CD4-positive, CD25-positive, alpha-beta regulatory T cell (primary cell): ENCODE results near the gene COTL1. TPM values are rescaled to one million over a fixed set of nuclear protein-coding genes. Genes with fewer than 3 reads are reported as not detected.

Source experiments
- ATAC-seq, 2 donors: fragments of 150-1000 bp; cut with Tn5 transposase; one replicate each; pipeline ENCODE4 v1.10.0; 2021; ENCODE audit warnings: low read depth in 2 of 2, moderate number of reproducible peaks in 2 of 2, moderate library complexity in 1 of 2
- DNase-seq, 3 donors: peaks; one replicate each; pipeline versions ENCODE4 v3.0.0 to v3.0.0-alpha.2; 2012 to 2022; ENCODE audit warnings: mixed read lengths in 1 of 3
- H3K27ac ChIP-seq: one replicate; pipeline ENCODE4 v1.7.0; 2013; ENCODE audit warnings: mild to moderate bottlenecking, low read length; ENCODE audit not compliant: insufficient read depth, poor library complexity, severe bottlenecking
- H3K27me3 ChIP-seq: one replicate; pipeline ENCODE4 v1.7.0; 2013; ENCODE audit warnings: low read length; ENCODE audit not compliant: control insufficient read depth, insufficient read depth
- H3K36me3 ChIP-seq: one replicate; pipeline ENCODE4 v1.7.0; 2013; ENCODE audit warnings: mild to moderate bottlenecking, low read length, moderate library complexity; ENCODE audit not compliant: control insufficient read depth, insufficient read depth
- H3K4me1 ChIP-seq: 2 replicates; pipeline ENCODE4 v1.7.0; 2013; ENCODE audit warnings: mild to moderate bottlenecking, low read length; ENCODE audit not compliant: insufficient read depth, control insufficient read depth, poor library complexity, severe bottlenecking
- H3K4me3 ChIP-seq: one replicate; pipeline ENCODE4 v1.7.0; 2013; ENCODE audit warnings: low read depth, mild to moderate bottlenecking, low read length, moderate library complexity
- H3K9me3 ChIP-seq, 2 experiments: 1 replicate in 1 of 2; 2 replicates in 1 of 2; pipeline ENCODE4 v1.7.0; 2013; ENCODE audit warnings: low read length in 2 of 2, mild to moderate bottlenecking in 1 of 2, moderate library complexity in 1 of 2; ENCODE audit not compliant: control insufficient read depth in 2 of 2
- H3K27ac Mint-ChIP-seq, 3 donors: one replicate each; pipeline ENCODE4 v1.8.0; 2020 to 2022; ENCODE audit warnings: mild to moderate bottlenecking in 3 of 3, mixed read lengths in 3 of 3, moderate library complexity in 2 of 3
- H3K27me3 Mint-ChIP-seq: one replicate; pipeline ENCODE4 v1.8.0; 2022; ENCODE audit warnings: mild to moderate bottlenecking, mixed read lengths
- H3K36me3 Mint-ChIP-seq: one replicate; pipeline ENCODE4 v1.8.0; 2020; ENCODE audit warnings: mixed read lengths
- H3K4me1 Mint-ChIP-seq, 4 donors: one replicate each; pipeline ENCODE4 v1.8.0; 2020 to 2022; ENCODE audit warnings: mixed read lengths in 4 of 4, mild to moderate bottlenecking in 1 of 4
- H3K4me3 Mint-ChIP-seq, 4 donors: one replicate each; pipeline ENCODE4 v1.8.0; 2020 to 2022; ENCODE audit warnings: mild to moderate bottlenecking in 4 of 4, mixed read lengths in 4 of 4, moderate library complexity in 3 of 4
- H3K9me3 Mint-ChIP-seq, 7 donors: one replicate each; pipeline ENCODE4 v1.8.0; 2020 to 2022; ENCODE audit warnings: mixed read lengths in 7 of 7, mild to moderate bottlenecking in 3 of 7, moderate library complexity in 2 of 7
- polyA plus RNA-seq, 4 donors: library from polyadenylated mRNA; unstranded; fragments of 300-500 nt; fragmentation: Illumina TruSeq; gene quantifications; one replicate each; pipeline ENCODE4 v1.2.3, GENCODE V29; 2021
- total RNA-seq: library from RNA; stranded (reverse); gene quantifications from one replicate; pipeline ENCODE4 v1.2.3, GENCODE V29; 2022

The COTL1 gene
- total and polyA plus RNA-seq, 5 donors from 2014 or later: 353 to 761 (median 475) TPM

- Histone ChIP-seq H3K27ac (peak overlapping the region; percentile 21), H3K27me3 (no peaks in the 10 kb centered on the region), H3K9me3 (no peaks in the 10 kb centered on the region), H3K36me3 (no peaks in the 10 kb centered on the region), H3K4me1 (peaks cover 42% of the 10 kb centered on the region), H3K4me3 (no peak overlapping the region)
- peak overlapping the region in 1 of 4 donors; percentile 51 for H3K4me3 Mint-ChIP-seq
- DNase-seq (no peak), ATAC-seq (no peak)
- peaks cover 19 to 62% (median 39%) of the 10 kb centered on the region in 4 donors for H3K4me1 Mint-ChIP-seq
- H3K36me3 Mint-ChIP-seq: peaks cover 18% of the 10 kb centered on the region
- H3K9me3 Mint-ChIP-seq: no peaks in the 10 kb centered on the region
- peak overlapping the region; percentile 27 to 69 (median 47) for H3K27ac Mint-ChIP-seq
- H3K27me3 Mint-ChIP-seq: no peaks in the 10 kb centered on the region
These were observed 70.3 kb downstream of the COTL1 start for GRCh38 chr16:84547546-84548061.

DNA sequence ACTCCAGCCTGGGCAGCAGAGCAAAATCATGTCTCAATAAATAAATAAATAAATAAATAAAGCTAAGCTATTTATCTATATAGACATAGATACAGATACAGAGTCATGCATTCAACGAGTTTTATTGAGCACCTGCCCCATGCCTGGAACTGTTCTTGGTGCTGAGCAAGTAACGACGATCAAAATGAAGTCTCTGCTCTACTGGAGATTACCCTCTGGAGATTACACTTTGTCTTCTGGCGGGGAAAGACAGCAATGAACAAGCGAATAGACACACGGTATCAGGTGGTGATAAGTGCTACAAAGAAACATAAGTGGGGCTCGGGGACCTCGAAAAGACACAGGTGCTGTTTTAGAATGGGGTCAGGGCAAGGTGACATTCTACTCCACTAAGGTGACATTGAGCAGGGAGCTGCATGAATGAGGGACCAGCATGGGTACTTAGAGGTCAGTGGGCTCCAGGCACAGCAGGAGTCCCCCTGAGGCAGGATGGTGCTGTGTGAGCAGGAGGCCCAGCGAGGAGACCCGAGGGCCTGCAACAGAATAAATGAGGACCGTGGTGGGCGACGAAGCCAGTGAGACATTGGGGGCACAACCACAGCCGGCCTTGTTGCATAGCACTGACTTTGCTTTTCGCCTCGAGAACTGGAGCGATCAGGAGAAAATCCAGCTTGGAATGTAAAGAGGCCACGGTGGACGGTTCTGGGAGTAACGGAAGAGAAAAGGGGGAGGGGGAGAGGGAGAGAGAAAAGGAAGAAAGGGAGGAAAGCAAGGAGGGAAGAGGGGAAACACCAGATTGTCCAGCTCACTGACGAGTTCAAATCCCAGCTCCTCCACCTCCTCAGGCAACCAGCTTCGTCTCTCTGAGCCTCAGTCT is 71.0 kb downstream of the COTL1 start:
- peaks cover 15% of the 10 kb centered on the region for H3K36me3 Mint-ChIP-seq
- peaks cover 38% of the 10 kb centered on the region for H3K4me1 ChIP-seq
- H3K4me1 Mint-ChIP-seq: peaks cover 15 to 56% (median 34%) of the 10 kb centered on the region in 4 donors

DNA sequence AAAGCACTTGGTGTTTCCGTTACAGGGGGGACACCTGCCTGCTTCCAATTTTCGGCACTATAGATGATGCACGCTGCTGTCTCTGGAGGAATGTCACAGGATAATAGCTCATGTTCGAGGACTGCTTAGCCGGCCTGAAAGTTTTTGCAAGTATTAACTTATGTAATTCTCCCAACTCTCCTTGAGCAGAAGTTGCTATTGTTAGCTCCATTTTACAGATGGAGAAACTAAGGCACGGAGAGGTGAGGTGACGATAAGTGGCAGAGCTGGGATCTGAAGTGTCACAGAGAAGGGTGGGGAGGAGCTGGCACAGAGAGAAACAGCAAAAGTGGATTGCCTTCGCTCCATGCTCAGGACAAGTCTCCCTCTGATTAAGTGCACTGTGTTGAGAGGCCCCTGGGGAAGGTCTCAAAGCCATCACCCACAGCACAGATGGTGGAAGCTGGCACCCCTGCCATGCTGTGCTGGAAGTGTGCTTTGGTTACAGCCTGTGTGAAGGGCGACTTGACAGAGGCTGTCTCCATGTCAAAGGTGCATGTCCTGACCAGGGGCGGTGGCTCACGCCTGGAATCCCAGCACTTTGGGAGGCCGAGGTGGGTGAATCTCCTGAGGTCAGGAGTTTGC is 72.7 kb downstream of the COTL1 start:
- ATAC-seq (no peak), DNase-seq (no peak)
- H3K9me3 Mint-ChIP-seq: no peaks in the 10 kb centered on the region
- Histone ChIP-seq H3K9me3 (no peaks in the 10 kb centered on the region), H3K27ac (no peak overlapping the region), H3K4me1 (peaks cover 29% of the 10 kb centered on the region), H3K27me3 (no peaks in the 10 kb centered on the region), H3K36me3 (no peaks in the 10 kb centered on the region), H3K4me3 (no peak overlapping the region)
- peaks cover 8 to 46% (median 27%) of the 10 kb centered on the region in 4 donors for H3K4me1 Mint-ChIP-seq
- no peak overlapping the region for H3K27ac Mint-ChIP-seq
- H3K27me3 Mint-ChIP-seq: no peaks in the 10 kb centered on the region
- peak overlapping the region in 1 of 4 donors; percentile 78 for H3K4me3 Mint-ChIP-seq
- peaks cover 12% of the 10 kb centered on the region for H3K36me3 Mint-ChIP-seq

More for the DNA sequence above, 71.0 kb downstream of the COTL1 start:
- Mint-ChIP-seq H3K9me3 (no peaks in the 10 kb centered on the region), H3K27ac (peak overlapping the region; percentile 27 to 69 (median 47)), H3K27me3 (no peaks in the 10 kb centered on the region), H3K4me3 (peak overlapping the region; percentile 43 to 66 (median 46))
- Histone ChIP-seq H3K9me3 (no peaks in the 10 kb centered on the region), H3K27me3 (no peaks in the 10 kb centered on the region), H3K27ac (peak overlapping the region; percentile 21), H3K36me3 (no peaks in the 10 kb centered on the region), H3K4me3 (no peak overlapping the region)
- DNase-seq (no peak), ATAC-seq (no peak)

- no peak overlapping the region for H3K27ac ChIP-seq
- peak overlapping the region in 3 of 4 donors; percentile 26 to 70 (median 66) for H3K4me3 Mint-ChIP-seq
These were observed 73.7 kb downstream of the COTL1 start for GRCh38 chr16:84544031-84544773.

GRCh38 chr16:84543253-84543652 is 74.6 kb downstream of the COTL1 start:
- H3K27me3 Mint-ChIP-seq: no peaks in the 10 kb centered on the region
- Histone ChIP-seq H3K4me3 (no peak overlapping the region), H3K36me3 (no peaks in the 10 kb centered on the region), H3K4me1 (peaks cover 11% of the 10 kb centered on the region), H3K27ac (no peak overlapping the region), H3K9me3 (no peaks in the 10 kb centered on the region), H3K27me3 (no peaks in the 10 kb centered on the region)
- no peak overlapping the region for H3K4me3 Mint-ChIP-seq
- peaks cover 12% of the 10 kb centered on the region for H3K36me3 Mint-ChIP-seq
- ATAC-seq (no peak), DNase-seq (no peak)
- H3K27ac Mint-ChIP-seq: peak overlapping the region in 1 of 3 donors; percentile 20
- H3K4me1 Mint-ChIP-seq: peaks cover 3 to 31% (median 19%) of the 10 kb centered on the region in 4 donors
- H3K9me3 Mint-ChIP-seq: no peaks in the 10 kb centered on the region

More at GRCh38 chr16:84544031-84544773, 73.7 kb downstream of the COTL1 start:
- ATAC-seq: no peak
- Histone ChIP-seq H3K4me1 (peaks cover 19% of the 10 kb centered on the region), H3K36me3 (no peaks in the 10 kb centered on the region), H3K4me3 (no peak overlapping the region), H3K27me3 (no peaks in the 10 kb centered on the region), H3K9me3 (no peaks in the 10 kb centered on the region)
- peaks cover 3 to 36% (median 22%) of the 10 kb centered on the region in 4 donors for H3K4me1 Mint-ChIP-seq
- H3K36me3 Mint-ChIP-seq: peaks cover 12% of the 10 kb centered on the region
- no peaks in the 10 kb centered on the region for H3K27me3 Mint-ChIP-seq
- no peak for DNase-seq
- no peaks in the 10 kb centered on the region for H3K9me3 Mint-ChIP-seq
- peak overlapping the region in 2 of 3 donors; percentile 39 to 82 for H3K27ac Mint-ChIP-seq

- Histone ChIP-seq H3K27ac (no peak overlapping the region), H3K36me3 (no peaks in the 10 kb centered on the region), H3K4me3 (no peak overlapping the region), H3K9me3 (no peaks in the 10 kb centered on the region), H3K27me3 (no peaks in the 10 kb centered on the region), H3K4me1 (peaks cover 5% of the 10 kb centered on the region)
- Mint-ChIP-seq H3K36me3 (peaks cover 12% of the 10 kb centered on the region), H3K4me3 (no peak overlapping the region), H3K27ac (peak overlapping the region in 1 of 3 donors; percentile 64), H3K27me3 (no peaks in the 10 kb centered on the region), H3K4me1 (peaks cover 3 to 25% (median 17%) of the 10 kb centered on the region in 4 donors), H3K9me3 (no peaks in the 10 kb centered on the region)
- ATAC-seq (no peak), DNase-seq (no peak)
These were observed 75.7 kb downstream of the COTL1 start for GRCh38 chr16:84541999-84542817.

DNA sequence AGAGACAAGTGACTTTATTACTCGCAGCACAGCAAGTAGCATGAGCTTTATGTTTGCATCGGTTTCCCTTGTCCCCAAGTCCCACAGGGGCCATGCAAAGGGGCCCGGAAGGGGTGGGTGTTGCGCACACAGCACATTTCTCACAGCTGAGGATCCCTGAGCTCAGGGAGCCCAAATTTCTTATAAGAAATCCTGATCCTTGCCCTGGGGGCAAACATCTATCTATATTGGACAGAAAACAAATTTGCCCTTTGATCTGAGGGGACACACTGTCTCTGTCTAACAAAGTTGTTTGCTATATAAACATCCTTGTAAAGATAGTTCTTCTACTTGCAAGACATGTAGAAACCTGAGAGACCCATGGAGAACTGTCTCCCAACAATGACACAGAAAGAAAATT is 77.7 kb downstream of the COTL1 start:
- ATAC-seq (no peak), DNase-seq (no peak)
- Histone ChIP-seq H3K27me3 (no peaks in the 10 kb centered on the region), H3K9me3 (no peaks in the 10 kb centered on the region), H3K4me1 (peaks cover 5% of the 10 kb centered on the region), H3K36me3 (no peaks in the 10 kb centered on the region), H3K27ac (no peak overlapping the region), H3K4me3 (no peak overlapping the region)
- H3K27ac Mint-ChIP-seq: no peak overlapping the region
- H3K27me3 Mint-ChIP-seq: peaks cover 6% of the 10 kb centered on the region
- peaks cover 0 to 16% (median 11%) of the 10 kb centered on the region in 4 donors for H3K4me1 Mint-ChIP-seq
- H3K9me3 Mint-ChIP-seq: no peaks in the 10 kb centered on the region
- H3K36me3 Mint-ChIP-seq: peaks cover 7% of the 10 kb centered on the region
- H3K4me3 Mint-ChIP-seq: no peak overlapping the region
